Measurements from ENCODE around the gene GRIN2C. TPM values are rescaled to one million over a fixed set of nuclear protein-coding genes. Genes with fewer than 3 reads are reported as not detected.
"Not testable (repeated sequence)": the region's sequence is repeated elsewhere in the genome, so short reads cannot be mapped to it uniquely, and the experiment has no call there.

GRIN2C gene
- total RNA-seq, 1 experiment from 2014 or later: 0.11 TPM

DNA sequence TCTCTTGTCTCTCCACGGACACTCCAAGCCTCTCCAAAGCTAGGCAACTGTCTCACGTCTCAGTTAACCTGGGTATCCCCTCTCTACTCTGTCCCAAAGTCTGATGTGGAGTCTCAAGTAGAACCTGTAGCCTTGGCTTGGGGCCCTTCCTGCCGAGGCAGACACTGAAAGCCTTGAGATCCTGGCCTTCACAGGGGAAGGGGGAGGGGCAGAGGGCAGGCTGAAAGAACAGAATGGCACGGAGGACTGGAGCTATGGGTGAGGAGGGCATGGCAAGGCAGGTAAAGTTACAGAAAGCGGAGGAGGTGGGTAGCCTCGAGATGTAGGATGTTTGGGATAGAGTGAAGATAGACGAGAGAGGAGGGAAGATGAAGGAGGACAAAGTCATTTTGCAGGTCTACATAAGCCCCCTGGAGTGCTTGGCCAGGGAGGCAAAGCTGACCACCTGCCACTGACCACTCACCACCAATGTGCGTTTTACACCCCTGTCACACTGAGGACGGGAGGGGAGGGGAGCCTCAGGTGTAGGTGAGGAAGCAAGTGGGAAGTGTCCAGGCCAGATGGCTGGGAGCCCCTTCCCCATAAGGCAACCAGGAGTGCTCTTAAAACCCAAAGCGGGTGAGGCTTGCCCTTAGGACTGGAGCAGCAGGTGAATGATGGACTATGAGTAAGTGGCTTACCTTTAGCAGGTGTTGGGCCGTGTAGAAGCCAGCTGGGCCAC, 11.8 kb upstream of the GRIN2C start:
- no peak for TF ChIP-seq EZH2 (IDR thresholded peaks at IDR 0.05; ENCODE audit: low read depth)
- TF ChIP-seq, protein P1, sequence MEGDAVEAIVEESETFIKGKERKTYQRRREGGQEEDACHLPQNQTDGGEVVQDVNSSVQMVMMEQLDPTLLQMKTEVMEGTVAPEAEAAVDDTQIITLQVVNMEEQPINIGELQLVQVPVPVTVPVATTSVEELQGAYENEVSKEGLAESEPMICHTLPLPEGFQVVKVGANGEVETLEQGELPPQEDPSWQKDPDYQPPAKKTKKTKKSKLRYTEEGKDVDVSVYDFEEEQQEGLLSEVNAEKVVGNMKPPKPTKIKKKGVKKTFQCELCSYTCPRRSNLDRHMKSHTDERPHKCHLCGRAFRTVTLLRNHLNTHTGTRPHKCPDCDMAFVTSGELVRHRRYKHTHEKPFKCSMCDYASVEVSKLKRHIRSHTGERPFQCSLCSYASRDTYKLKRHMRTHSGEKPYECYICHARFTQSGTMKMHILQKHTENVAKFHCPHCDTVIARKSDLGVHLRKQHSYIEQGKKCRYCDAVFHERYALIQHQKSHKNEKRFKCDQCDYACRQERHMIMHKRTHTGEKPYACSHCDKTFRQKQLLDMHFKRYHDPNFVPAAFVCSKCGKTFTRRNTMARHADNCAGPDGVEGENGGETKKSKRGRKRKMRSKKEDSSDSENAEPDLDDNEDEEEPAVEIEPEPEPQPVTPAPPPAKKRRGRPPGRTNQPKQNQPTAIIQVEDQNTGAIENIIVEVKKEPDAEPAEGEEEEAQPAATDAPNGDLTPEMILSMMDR (conservative IDR thresholded peaks at IDR 0.05): no peak
- Histone ChIP-seq H3K9me2 (ENCODE audit: insufficient read depth) (no peaks in the 10 kb centered on the region), H3K4me3 (peak overlapping the region; percentile 85; the same call in 1 of the 2 replicates), H2AFZ (no peak overlapping the region), H3K9me3 (ENCODE audit: insufficient read depth, low read depth) (no peaks in the 10 kb centered on the region), H3K79me2 (ENCODE audit: low read depth) (no peaks in the 10 kb centered on the region), H3K27ac (no peak overlapping the region), H3K4me2 (peak overlapping the region; percentile 97), H3F3A (ENCODE audit: insufficient read depth, low read depth) (no peaks in the 10 kb centered on the region), H3K27me3 (ENCODE audit: insufficient read depth, low read depth) (no peaks in the 10 kb centered on the region), H3K36me3 (ENCODE audit: low read depth) (no peaks in the 10 kb centered on the region), H3K4me1 (replicated peaks; ENCODE audit: insufficient read depth) (peaks cover 15% of the 10 kb centered on the region), H4K20me1 (ENCODE audit: insufficient read depth) (no peaks in the 10 kb centered on the region)
- ChIA-PET POLR2A (ENCODE audit: unreplicated experiment) (interaction anchor here (0.7 kb wide), 1 partner anchor 122 kb away, joined by 5 read pairs; no protein-coding TSS in a partner anchor), CTCF (interaction anchor here (0.8 kb wide), 1 partner anchor 9 kb away, joined by 5 read pairs; no protein-coding TSS in a partner anchor)
- intact Hi-C loops (cut with micrococcal nuclease; ENCODE audit: unreplicated experiment): loop anchor here (5.0 kb wide), 1 partner anchor 86 kb away; no protein-coding TSS in a partner anchor
- BruUV-seq (replicated peaks): no TSS peak
- no peak for DNase-seq

- DNase-seq: no peak
- no peak overlapping the region for H3K4me2 ChIP-seq
Observed at GRCh38 chr17:74870512-74870911, 10.8 kb upstream of the GRIN2C start.

GRCh38 chr17:74870028-74870427, 10.3 kb upstream of the GRIN2C start:
- H3K4me2 ChIP-seq; DNase-seq; H2AFZ ChIP-seq; H3K27ac ChIP-seq; H3F3A ChIP-seq (ENCODE audit: insufficient read depth, low read depth); H3K36me3 ChIP-seq (ENCODE audit: low read depth); H3K9me2 ChIP-seq (ENCODE audit: insufficient read depth); H3K79me2 ChIP-seq (ENCODE audit: low read depth); H3K9me3 ChIP-seq (ENCODE audit: insufficient read depth, low read depth); H3K4me3 ChIP-seq; H4K20me1 ChIP-seq (ENCODE audit: insufficient read depth); POLR2A ChIA-PET (ENCODE audit: unreplicated experiment); H3K27me3 ChIP-seq (ENCODE audit: insufficient read depth, low read depth); BruUV-seq (replicated peaks): not testable (repeated sequence)
- H3K4me1 ChIP-seq (replicated peaks; ENCODE audit: insufficient read depth): peaks cover 15% of the 10 kb centered on the region
- CTCF ChIA-PET: interaction anchor here (0.6 kb wide), 1 partner anchor 76 kb away, joined by 5 read pairs; no protein-coding TSS in a partner anchor
- intact Hi-C loops (cut with micrococcal nuclease; ENCODE audit: unreplicated experiment): loop anchor here (5.0 kb wide), 1 partner anchor 87 kb away; no protein-coding TSS in a partner anchor

More at GRCh38 chr17:74870512-74870911, 10.8 kb upstream of the GRIN2C start:
- intact Hi-C loops (cut with micrococcal nuclease; ENCODE audit: unreplicated experiment): loop anchor here (5.0 kb wide), 1 partner anchor 87 kb away; no protein-coding TSS in a partner anchor
- Histone ChIP-seq H3K27me3 (ENCODE audit: insufficient read depth, low read depth) (no peaks in the 10 kb centered on the region), H3K4me3 (no peak overlapping the region), H3F3A (ENCODE audit: insufficient read depth, low read depth) (no peaks in the 10 kb centered on the region), H3K79me2 (ENCODE audit: low read depth) (no peaks in the 10 kb centered on the region), H4K20me1 (ENCODE audit: insufficient read depth) (no peaks in the 10 kb centered on the region), H3K9me2 (ENCODE audit: insufficient read depth) (no peaks in the 10 kb centered on the region), H3K4me1 (replicated peaks; ENCODE audit: insufficient read depth) (peaks cover 15% of the 10 kb centered on the region), H3K36me3 (ENCODE audit: low read depth) (no peaks in the 10 kb centered on the region), H3K9me3 (ENCODE audit: insufficient read depth, low read depth) (no peaks in the 10 kb centered on the region), H3K27ac (no peak overlapping the region), H2AFZ (no peak overlapping the region)
- POLR2A ChIA-PET (ENCODE audit: unreplicated experiment): no interaction called here
- CTCF ChIA-PET: interaction anchor here (0.6 to 0.8 kb wide), 2 partner anchors 8 to 77 kb away, joined by 5 read pairs; no protein-coding TSS in a partner anchor
- TF ChIP-seq EZH2 (IDR thresholded peaks at IDR 0.05; ENCODE audit: low read depth): no peak
- TF ChIP-seq, protein P1 (conservative IDR thresholded peaks at IDR 0.05): no peak
- BruUV-seq (replicated peaks): no TSS peak

Data from PC-9 (cell line).